HTR-8/SVneo (cell line): Measurements from ENCODE around the gene AKT1.
"Not testable (repeated sequence)": the region's sequence is repeated elsewhere in the genome, so short reads cannot be mapped to it uniquely, and the experiment has no call there.

Experiments used
- DNase-seq: peaks from one replicate; pipeline ENCODE4 v3.0.0; 2011; ENCODE audit warnings: low spot score, mixed read lengths; ENCODE audit not compliant: insufficient read length
- FAIRE-seq: peaks from 2 replicates; lab custom pipeline; 2011; peaks lifted over from hg19 to GRCh38; lab: Jason Lieb, UNC

The AKT1 gene

GRCh38 chr14:104794993-104795780 is at the start of gene AKT1:
AKT1 (minus strand) TSS chr14:104795748; CDS start chr14:104792643, 3,105 bp downstream.
- DNase-seq (no peak), FAIRE-seq (no peak)

- no peak for DNase-seq
- no peak for FAIRE-seq
These were observed 49.6 kb upstream of the AKT1 start for GRCh38 chr14:104845033-104845666.

GRCh38 chr14:104844306-104845032 is 48.9 kb upstream of the AKT1 start:
- FAIRE-seq (no peak), DNase-seq (no peak)

- FAIRE-seq: no peak
- DNase-seq: no peak
These were observed 48.1 kb upstream of the AKT1 start for GRCh38 chr14:104843442-104844305.

GRCh38 chr14:104843006-104843405 is 47.5 kb upstream of the AKT1 start:
- DNase-seq (no peak), FAIRE-seq (no peak)

GRCh38 chr14:104841730-104842129 is 46.2 kb upstream of the AKT1 start:
- DNase-seq (no peak), FAIRE-seq (no peak)

- not testable (repeated sequence) for DNase-seq, FAIRE-seq
These were observed 40.8 kb upstream of the AKT1 start for GRCh38 chr14:104836171-104836935.

GRCh38 chr14:104830781-104831180 is 35.2 kb upstream of the AKT1 start:
- FAIRE-seq: no peak
- no peak for DNase-seq

GRCh38 chr14:104827177-104828055 is 31.9 kb upstream of the AKT1 start:
- peak; percentile 72 for DNase-seq
- peak; percentile 51 for FAIRE-seq

- peak; percentile 44 for DNase-seq
- FAIRE-seq: no peak
These were observed 31.3 kb upstream of the AKT1 start for GRCh38 chr14:104826861-104827176.

- peak; percentile 93 for DNase-seq
- FAIRE-seq: peak; percentile 84
These were observed 30.8 kb upstream of the AKT1 start for GRCh38 chr14:104826189-104826860.

GRCh38 chr14:104824353-104824997 is 28.9 kb upstream of the AKT1 start:
- FAIRE-seq (peak; percentile 79), DNase-seq (no peak)

- no peak for FAIRE-seq
These were observed 27.5 kb upstream of the AKT1 start for GRCh38 chr14:104822821-104823615.

GRCh38 chr14:104821971-104822608 is 26.5 kb upstream of the AKT1 start:
- FAIRE-seq: no peak

More at GRCh38 chr14:104822821-104823615, 27.5 kb upstream of the AKT1 start:
- DNase-seq: no peak

GRCh38 chr14:104821229-104821945 is 25.8 kb upstream of the AKT1 start:
- FAIRE-seq (no peak), DNase-seq (no peak)

More at GRCh38 chr14:104821971-104822608, 26.5 kb upstream of the AKT1 start:
- no peak for DNase-seq
